Neural progenitor cell (in vitro differentiated cells): ENCODE results near the gene KDM2A.

ENCODE experiments used
- EZH2 ChIP-seq: fragments of 200-600 bp; sonication (generic); IDR thresholded peaks from 2 replicates; pipeline ENCODE4 v1.6.1; 2017; ENCODE audit warnings: antibody characterized with exemption, mild to moderate bottlenecking, moderate library complexity
- TF ChIP-seq, protein P1 (sequence below): fragments of 200-600 bp; sonication (generic); IDR thresholded peaks from 2 replicates; pipeline ENCODE4 v1.5.1; 2017; ENCODE audit warnings: antibody characterized with exemption, mild to moderate bottlenecking

DNA sequence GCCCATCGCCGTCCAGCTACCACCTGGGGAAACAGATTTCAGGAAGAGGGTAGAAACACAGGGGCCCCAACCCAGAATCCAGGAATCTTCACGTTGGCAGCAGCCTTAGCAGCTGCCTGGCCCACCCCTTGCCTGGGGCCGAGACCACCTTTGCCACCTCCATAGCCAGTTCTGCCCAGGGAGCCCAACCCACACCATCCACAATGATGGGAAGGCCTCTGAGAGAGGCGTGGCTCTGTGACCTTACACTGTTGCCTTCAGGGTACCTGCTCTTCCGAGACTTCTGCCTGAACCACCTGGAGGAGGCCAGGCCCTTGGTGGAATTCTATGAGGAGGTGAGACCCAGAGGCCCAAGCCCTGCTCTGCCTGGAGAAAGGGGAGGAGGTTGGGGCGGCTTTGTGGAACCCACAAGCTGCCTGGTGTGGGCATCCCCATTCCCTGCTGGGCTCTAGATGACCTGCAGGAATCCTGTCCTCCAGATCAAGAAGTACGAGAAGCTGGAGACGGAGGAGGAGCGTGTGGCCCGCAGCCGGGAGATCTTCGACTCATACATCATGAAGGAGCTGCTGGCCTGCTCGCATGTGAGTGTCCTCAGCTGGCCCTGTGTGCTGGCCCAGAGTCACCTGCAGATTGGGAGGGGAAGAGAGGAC, 160.0 kb downstream of the KDM2A start:
- TF ChIP-seq, protein P1, sequence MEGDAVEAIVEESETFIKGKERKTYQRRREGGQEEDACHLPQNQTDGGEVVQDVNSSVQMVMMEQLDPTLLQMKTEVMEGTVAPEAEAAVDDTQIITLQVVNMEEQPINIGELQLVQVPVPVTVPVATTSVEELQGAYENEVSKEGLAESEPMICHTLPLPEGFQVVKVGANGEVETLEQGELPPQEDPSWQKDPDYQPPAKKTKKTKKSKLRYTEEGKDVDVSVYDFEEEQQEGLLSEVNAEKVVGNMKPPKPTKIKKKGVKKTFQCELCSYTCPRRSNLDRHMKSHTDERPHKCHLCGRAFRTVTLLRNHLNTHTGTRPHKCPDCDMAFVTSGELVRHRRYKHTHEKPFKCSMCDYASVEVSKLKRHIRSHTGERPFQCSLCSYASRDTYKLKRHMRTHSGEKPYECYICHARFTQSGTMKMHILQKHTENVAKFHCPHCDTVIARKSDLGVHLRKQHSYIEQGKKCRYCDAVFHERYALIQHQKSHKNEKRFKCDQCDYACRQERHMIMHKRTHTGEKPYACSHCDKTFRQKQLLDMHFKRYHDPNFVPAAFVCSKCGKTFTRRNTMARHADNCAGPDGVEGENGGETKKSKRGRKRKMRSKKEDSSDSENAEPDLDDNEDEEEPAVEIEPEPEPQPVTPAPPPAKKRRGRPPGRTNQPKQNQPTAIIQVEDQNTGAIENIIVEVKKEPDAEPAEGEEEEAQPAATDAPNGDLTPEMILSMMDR, result no peak
- TF ChIP-seq EZH2, result no peak
